Kidney (tissue), 14 donors: ENCODE data around the gene ARL8B. TPM values are rescaled to one million over a fixed set of nuclear protein-coding genes. Genes with fewer than 3 reads are reported as not detected.

ENCODE experiments used
- DNase-seq, 5 donors: peaks; one replicate each; pipeline ENCODE4 v3.0.0-alpha.2; 2013 to 2020
- FAIRE-seq: peaks from 2 replicates; lab custom pipeline; 2012; peaks lifted over from hg19 to GRCh38; lab: Jason Lieb, UNC
- H3K27ac ChIP-seq, 2 donors: one replicate each; pipeline ENCODE4 v1.7.0; 2013; ENCODE audit warnings: low read depth in 2 of 2, low read length in 2 of 2, inconsistent platforms in 1 of 2
- H3K27me3 ChIP-seq: one replicate; pipeline ENCODE4 v1.7.1; 2013; ENCODE audit warnings: low read length, inconsistent platforms; ENCODE audit not compliant: control insufficient read depth, insufficient read depth
- H3K36me3 ChIP-seq, 3 donors: one replicate each; pipeline versions ENCODE4 v1.7.0 to v1.7.1; 2013; ENCODE audit warnings: low read length in 3 of 3, control low read depth in 1 of 3, inconsistent platforms in 1 of 3; ENCODE audit not compliant: insufficient read depth in 3 of 3, control insufficient read depth in 2 of 3
- H3K4me1 ChIP-seq, 3 donors: one replicate each; pipeline versions ENCODE4 v1.7.0 to v1.7.1; 2013; ENCODE audit warnings: low read length in 3 of 3, inconsistent platforms in 1 of 3, low read depth in 1 of 3; ENCODE audit not compliant: control insufficient read depth in 2 of 3, insufficient read depth in 2 of 3
- H3K4me3 ChIP-seq, 3 donors: one replicate each; pipeline versions ENCODE4 v1.7.0 to v1.8.1; 2013; ENCODE audit warnings: low read length in 3 of 3, control low read depth in 1 of 3, inconsistent platforms in 1 of 3
- H3K9ac ChIP-seq, 3 donors: one replicate each; pipeline versions ENCODE4 v1.7.0 to v1.7.1; 2013; ENCODE audit warnings: low read length in 3 of 3, control low read depth in 1 of 3, inconsistent platforms in 1 of 3
- H3K9me3 ChIP-seq, 3 donors: one replicate each; pipeline versions ENCODE4 v1.7.0 to v1.7.1; 2013; ENCODE audit warnings: low read length in 3 of 3, control low read depth in 1 of 3, inconsistent platforms in 1 of 3; ENCODE audit not compliant: control insufficient read depth in 2 of 3, insufficient read depth in 1 of 3
- CTCF ChIP-seq: IDR thresholded peaks from 3 replicates; pipeline ENCODE4 v1.5.1; 2012; ENCODE audit warnings: mild to moderate bottlenecking, moderate library complexity, borderline replicate concordance; ENCODE audit not compliant: insufficient read depth; ENCODE audit errors: extremely low read depth
- intact Hi-C: fragments of 100-400 bp; cut with DNase I; formaldehyde crosslinking; loops from one replicate; pipeline ENCODE4 v1.11.1; 2022
- polyA plus RNA-seq: library from polyadenylated mRNA; stranded (reverse); fragments of 350-450 nt; fragmentation: Illumina TruSeq; extraction: RNeasy Lipid Tissue Mini Kit (QIAGEN cat#74804); gene quantifications from one replicate; pipeline ENCODE4 v1.2.3, GENCODE V29; 2014; ENCODE audit warnings: low read depth, low replicate concordance; ENCODE audit not compliant: insufficient read depth
- total RNA-seq: library from RNA; stranded (reverse); fragmentation: NEBNext Ultra II Directional; extraction: Animal tissue kit (Norgen Biotek cat#: 25700); gene quantifications from one replicate; pipeline ENCODE4 v1.2.1, GENCODE V29; 2021
- donor health status: control.
- donor health status: control.
- donor health status: control.
- donor health status: control.
- donor health status: control.
- donor health status: DM: yes; HTN: yes; CAD: no.
- donor health status: Normal renal cell carcinoma (clear cell type).

ARL8B gene
- total and polyA plus RNA-seq, 2 donors from 2014 or later: 49.1 to 62.7 TPM

GRCh38 chr3:5160940-5161858 is 39.1 kb downstream of the ARL8B start:
- no peak overlapping the region for H3K27ac ChIP-seq
- H3K9me3 ChIP-seq: no peaks in the 10 kb centered on the region
- TF ChIP-seq CTCF: no peak
- H3K36me3 ChIP-seq: no peaks in the 10 kb centered on the region
- no peak overlapping the region for H3K9ac ChIP-seq
- no peak overlapping the region for H3K4me3 ChIP-seq
- FAIRE-seq (no peak), DNase-seq (no peak)
- peaks cover 0 to 4% (median 0%) of the 10 kb centered on the region in 3 donors for H3K4me1 ChIP-seq
- intact Hi-C loops: no loop called here
- no peaks in the 10 kb centered on the region for H3K27me3 ChIP-seq

- Histone ChIP-seq H3K36me3 (no peaks in the 10 kb centered on the region), H3K9me3 (no peaks in the 10 kb centered on the region), H3K9ac (no peak overlapping the region), H3K27me3 (no peaks in the 10 kb centered on the region), H3K4me3 (no peak overlapping the region), H3K27ac (no peak overlapping the region), H3K4me1 (peaks cover 0 to 4% (median 0%) of the 10 kb centered on the region in 3 donors)
- FAIRE-seq: no peak
- DNase-seq: no peak
- intact Hi-C loops: no loop called here
- TF ChIP-seq CTCF: no peak
Observed at GRCh38 chr3:5162102-5162501, 40.0 kb downstream of the ARL8B start.

- H3K27ac ChIP-seq: no peak overlapping the region
- no peaks in the 10 kb centered on the region for H3K36me3 ChIP-seq
- no peaks in the 10 kb centered on the region for H3K9me3 ChIP-seq
- H3K4me3 ChIP-seq: no peak overlapping the region
- DNase-seq (no peak), FAIRE-seq (no peak)
- H3K9ac ChIP-seq: no peak overlapping the region
- H3K4me1 ChIP-seq: no peaks in the 10 kb centered on the region
- H3K27me3 ChIP-seq: no peaks in the 10 kb centered on the region
- no peak for TF ChIP-seq CTCF
- intact Hi-C loops: no loop called here
Observed at GRCh38 chr3:5165698-5166097, 43.6 kb downstream of the ARL8B start.
